NOMO-1 treated with dmso at 0.1 percent for 144 hours (cell line): Measurements from ENCODE around the gene PCDHGA11.
"Not testable (repeated sequence)": the region's sequence is repeated elsewhere in the genome, so short reads cannot be mapped to it uniquely, and the experiment has no call there.

Experiments
- DNase-seq: peaks from one replicate; lab custom pipeline; 2025; ENCODE audit not compliant: unreplicated experiment; lab: John Stamatoyannopoulos, UW

Gene PCDHGA11

GRCh38 chr5:141398608-141399007, 22.2 kb upstream of the PCDHGA11 start:
- DNase-seq: no peak

DNA sequence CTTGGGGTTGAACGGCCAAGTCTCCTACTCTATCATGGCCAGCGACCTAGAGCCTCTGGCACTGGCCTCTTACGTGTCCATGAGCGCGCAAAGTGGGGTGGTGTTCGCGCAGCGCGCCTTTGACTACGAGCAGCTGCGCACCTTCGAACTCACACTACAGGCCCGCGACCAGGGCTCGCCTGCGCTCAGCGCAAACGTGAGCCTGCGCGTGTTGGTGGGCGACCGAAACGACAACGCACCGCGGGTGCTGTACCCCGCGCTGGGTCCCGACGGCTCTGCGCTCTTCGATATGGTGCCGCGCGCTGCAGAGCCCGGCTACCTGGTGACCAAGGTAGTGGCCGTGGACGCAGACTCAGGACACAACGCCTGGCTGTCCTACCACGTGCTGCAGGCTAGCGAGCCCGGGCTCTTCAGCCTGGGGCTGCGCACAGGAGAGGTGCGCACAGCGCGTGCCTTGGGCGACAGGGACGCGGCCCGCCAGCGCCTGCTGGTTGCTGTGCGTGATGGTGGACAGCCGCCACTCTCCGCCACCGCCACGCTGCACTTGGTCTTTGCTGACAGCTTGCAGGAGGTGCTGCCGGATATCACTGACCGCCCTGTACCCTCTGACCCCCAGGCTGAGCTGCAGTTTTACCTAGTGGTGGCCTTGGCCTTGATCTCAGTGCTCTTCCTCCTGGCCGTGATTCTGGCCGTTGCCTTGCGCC, 21.1 kb upstream of the PCDHGA11 start:
- DNase-seq: no peak

- DNase-seq: no peak
Observed at GRCh38 chr5:141402553-141403243, 18.2 kb upstream of the PCDHGA11 start, which contains the start of gene PCDHGA9. PCDHGA9 (plus strand) TSS chr5:141402778; CDS start chr5:141402953, 175 bp downstream.

DNA sequence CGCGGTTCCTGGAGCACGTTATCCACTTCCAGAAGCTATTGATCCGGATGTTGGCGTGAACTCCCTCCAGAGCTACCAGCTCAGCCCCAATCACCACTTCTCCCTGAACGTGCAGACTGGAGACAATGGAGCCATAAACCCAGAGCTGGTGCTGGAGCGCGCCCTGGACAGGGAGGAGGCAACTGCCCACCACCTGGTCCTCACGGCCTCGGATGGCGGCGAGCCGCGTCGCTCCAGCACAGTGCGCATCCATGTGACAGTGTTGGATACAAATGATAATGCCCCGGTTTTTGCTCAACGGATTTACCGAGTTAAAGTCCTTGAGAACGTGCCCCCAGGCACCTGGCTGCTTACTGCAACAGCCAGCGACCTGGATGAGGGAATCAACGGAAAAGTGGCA, 17.5 kb upstream of the PCDHGA11 start:
- DNase-seq: no peak

GRCh38 chr5:141407790-141408505, 12.9 kb upstream of the PCDHGA11 start, which contains the start of gene PCDHGB6:
PCDHGB6 (plus strand) TSS chr5:141408021; CDS start chr5:141408203, 182 bp downstream.
- not testable (repeated sequence) for DNase-seq

GRCh38 chr5:141409598-141410306, 11.1 kb upstream of the PCDHGA11 start:
- DNase-seq: no peak

- DNase-seq: no peak
Observed at GRCh38 chr5:141411575-141411974, 9.3 kb upstream of the PCDHGA11 start.

GRCh38 chr5:141412854-141413539, 7.9 kb upstream of the PCDHGA11 start, which contains the start of gene PCDHGA10:
PCDHGA10 (plus strand) TSS chr5:141412987; CDS start chr5:141413176, 189 bp downstream.
- DNase-seq: peak; percentile 30

GRCh38 chr5:141413540-141414069, 7.2 kb upstream of the PCDHGA11 start:
- DNase-seq: no peak

GRCh38 chr5:141414548-141415274, 6.1 kb upstream of the PCDHGA11 start:
- not testable (repeated sequence) for DNase-seq

DNA sequence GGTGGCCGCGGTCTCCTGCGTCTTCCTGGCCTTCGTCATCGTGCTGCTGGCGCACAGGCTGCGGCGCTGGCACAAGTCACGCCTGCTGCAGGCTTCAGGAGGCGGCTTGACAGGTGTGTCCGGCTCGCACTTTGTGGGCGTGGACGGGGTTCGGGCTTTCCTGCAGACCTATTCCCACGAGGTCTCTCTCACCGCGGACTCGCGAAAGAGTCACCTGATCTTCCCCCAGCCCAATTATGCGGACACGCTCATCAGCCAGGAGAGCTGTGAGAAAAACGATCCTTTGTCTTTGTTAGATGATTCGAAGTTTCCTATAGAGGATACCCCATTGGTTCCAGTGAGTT, 5.6 kb upstream of the PCDHGA11 start:
- not testable (repeated sequence) for DNase-seq

- peak; percentile 32 for DNase-seq
Observed at GRCh38 chr5:141417494-141418172, 3.2 kb upstream of the PCDHGA11 start, which contains the start of gene PCDHGB7. PCDHGB7 (plus strand) TSS chr5:141417677; CDS start chr5:141417860, 183 bp downstream.

- DNase-seq: no peak
Observed at GRCh38 chr5:141419074-141419880, 1.6 kb upstream of the PCDHGA11 start.

- DNase-seq: no peak
Observed at GRCh38 chr5:141421489-141421855, 621 bp downstream of the PCDHGA11 start.

GRCh38 chr5:141422742-141423291, 2.0 kb downstream of the PCDHGA11 start:
- DNase-seq: no peak

- DNase-seq: no peak
Observed at GRCh38 chr5:141427783-141428426, 7.1 kb downstream of the PCDHGA11 start.
